Brain microvascular endothelial cell (primary cell): ENCODE results near the gene CLEC16A.

ENCODE experiments used
- DNase-seq: peaks from one replicate; pipeline ENCODE4 v3.0.0-alpha.2; 2020
- H3K27ac ChIP-seq: fragments of 250-450 bp; sonication (Bioruptor Pico); 2 replicates; pipeline ENCODE4 v1.5.1; 2020; ENCODE audit warnings: mild to moderate bottlenecking, moderate library complexity
- H3K27me3 ChIP-seq: fragments of 250-450 bp; sonication (Bioruptor Pico); replicated peaks from 2 replicates; pipeline ENCODE4 v1.5.1; 2020; ENCODE audit warnings: mild to moderate bottlenecking
- H3K36me3 ChIP-seq: fragments of 250-450 bp; sonication (Bioruptor Pico); replicated peaks from 2 replicates; pipeline ENCODE4 v1.5.1; 2020; ENCODE audit warnings: mild to moderate bottlenecking
- H3K4me3 ChIP-seq: 2 replicates; pipeline ENCODE4 v1.5.1; 2011; ENCODE audit warnings: low read depth, mild to moderate bottlenecking, control low read depth, low read length, moderate library complexity
- CTCF ChIP-seq: IDR thresholded peaks from 2 replicates; pipeline ENCODE4 v1.5.1; 2011; ENCODE audit warnings: low read depth, mild to moderate bottlenecking, moderate library complexity, low read length, control low read depth, inconsistent platforms; ENCODE audit errors: missing control alignments
- in situ Hi-C: cut with HindIII; loops from 2 replicates; pipeline ENCODE4 v1.10.0; 2017; ENCODE audit warnings: low sequenced_read_pairs, low pct_ligation_motif_present

The CLEC16A gene

GRCh38 chr16:11010575-11011221, 66.3 kb downstream of the CLEC16A start:
- Histone ChIP-seq H3K27me3 (no peaks in the 10 kb centered on the region), H3K4me3 (no peak overlapping the region), H3K27ac (no peak overlapping the region), H3K36me3 (no peaks in the 10 kb centered on the region)
- DNase-seq, result no peak
- no peak for TF ChIP-seq CTCF
- in situ Hi-C loops, result no loop called here

GRCh38 chr16:11011326-11011725, 67.0 kb downstream of the CLEC16A start:
- in situ Hi-C loops, result no loop called here
- TF ChIP-seq CTCF, result no peak

GRCh38 chr16:11012841-11013240, 68.5 kb downstream of the CLEC16A start:
- no peak for DNase-seq
- in situ Hi-C loops, result no loop called here
- TF ChIP-seq CTCF, result no peak
- no peak overlapping the region for H3K4me3 ChIP-seq
- no peaks in the 10 kb centered on the region for H3K36me3 ChIP-seq
- no peaks in the 10 kb centered on the region for H3K27me3 ChIP-seq
- no peak overlapping the region for H3K27ac ChIP-seq

More at GRCh38 chr16:11011326-11011725, 67.0 kb downstream of the CLEC16A start:
- Histone ChIP-seq H3K36me3 (no peaks in the 10 kb centered on the region), H3K27me3 (no peaks in the 10 kb centered on the region), H3K27ac (no peak overlapping the region), H3K4me3 (no peak overlapping the region)
- no peak for DNase-seq

- no peak overlapping the region for H3K27ac ChIP-seq
- H3K4me3 ChIP-seq, result no peak overlapping the region
- in situ Hi-C loops, result no loop called here
- DNase-seq, result no peak
- no peak for TF ChIP-seq CTCF
- H3K27me3 ChIP-seq, result no peaks in the 10 kb centered on the region
- H3K36me3 ChIP-seq, result no peaks in the 10 kb centered on the region
Measured at GRCh38 chr16:11014136-11014535, 69.8 kb downstream of the CLEC16A start.

GRCh38 chr16:11015076-11015475, 70.7 kb downstream of the CLEC16A start:
- TF ChIP-seq CTCF, result no peak
- Histone ChIP-seq H3K4me3 (no peak overlapping the region), H3K36me3 (no peaks in the 10 kb centered on the region), H3K27me3 (no peaks in the 10 kb centered on the region), H3K27ac (no peak overlapping the region)
- DNase-seq, result no peak
- in situ Hi-C loops, result no loop called here

GRCh38 chr16:11015607-11016006, 71.2 kb downstream of the CLEC16A start:
- TF ChIP-seq CTCF, result no peak
- Histone ChIP-seq H3K27ac (no peak overlapping the region), H3K4me3 (no peak overlapping the region), H3K36me3 (no peaks in the 10 kb centered on the region), H3K27me3 (no peaks in the 10 kb centered on the region)
- in situ Hi-C loops, result no loop called here
- no peak for DNase-seq
